CD4-positive, alpha-beta T cell treated with Interleukin-4 for 4 hours (primary cell): ENCODE measurements around the gene SLC5A9.
"Not testable (repeated sequence)": the region's sequence is repeated elsewhere in the genome, so short reads cannot be mapped to it uniquely, and the experiment has no call there.

ENCODE experiments used
- DNase-seq: peaks from one replicate; pipeline ENCODE4 v3.0.0-alpha.2; 2020

SLC5A9 gene

GRCh38 chr1:48222501-48223242 is at the start of gene SLC5A9:
Gene SLC5A9, plus strand, starts transcription at chr1:48222716. Its CDS starts 21 bp downstream, at chr1:48222737.
- no peak for DNase-seq

DNA sequence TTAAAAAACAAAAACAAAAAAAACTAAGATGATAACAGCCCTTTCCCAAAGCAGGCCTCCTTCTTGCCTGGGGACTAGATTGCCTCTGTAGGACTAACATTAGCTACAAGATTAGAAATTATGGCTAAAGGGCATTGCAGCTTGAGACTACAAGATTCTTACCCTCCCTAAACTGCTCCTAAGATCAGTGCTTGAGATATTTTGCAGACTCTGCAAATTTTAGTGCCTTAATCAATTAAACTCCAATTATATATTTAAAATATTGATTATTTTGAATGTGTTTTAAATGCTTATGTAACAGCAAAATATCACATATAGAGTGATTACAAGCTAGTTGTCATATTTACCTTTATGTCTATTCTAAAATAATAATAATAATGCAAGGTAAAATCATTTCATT is 47.4 kb upstream of the SLC5A9 start:
- DNase-seq = no peak

DNA sequence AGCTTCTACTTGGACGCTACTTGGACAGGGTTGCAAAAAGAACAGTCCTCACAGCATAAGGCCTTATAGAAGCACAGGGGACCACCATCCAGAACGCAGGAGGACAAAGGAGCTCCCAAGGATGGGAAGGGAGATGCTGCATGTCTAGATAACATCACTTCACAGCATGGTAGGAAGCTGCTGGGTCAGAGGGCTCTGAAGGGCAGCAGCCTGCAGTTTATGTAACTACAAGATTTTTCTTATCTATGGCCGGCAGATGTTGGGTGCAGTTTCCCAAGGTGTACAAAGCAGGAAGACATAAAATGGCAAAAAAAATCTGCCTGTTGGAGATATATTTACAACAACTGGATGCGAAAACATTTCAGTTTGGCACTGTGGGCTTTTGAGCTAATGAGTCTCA is 45.3 kb upstream of the SLC5A9 start:
- DNase-seq = no peak

GRCh38 chr1:48181669-48182367 is 40.7 kb upstream of the SLC5A9 start:
- no peak for DNase-seq

DNA sequence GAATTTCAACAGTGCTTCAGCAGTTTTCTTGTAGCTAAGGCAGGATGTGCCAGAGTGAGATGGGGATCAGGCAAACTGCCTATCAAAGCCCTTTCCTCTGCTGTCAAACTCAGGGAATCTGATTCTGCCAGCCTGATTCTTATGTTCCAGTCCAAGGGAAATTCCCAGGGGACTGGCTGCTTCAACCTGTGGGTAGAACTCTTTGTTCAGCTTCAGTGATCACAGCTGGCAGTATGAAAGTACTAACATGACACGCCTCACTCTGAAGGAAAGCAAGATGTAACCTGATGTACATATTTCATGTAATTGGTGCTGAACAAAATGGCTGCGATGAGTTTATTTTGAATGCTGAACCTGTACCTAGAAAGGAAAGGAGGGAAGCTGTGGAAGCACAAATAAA is 40.1 kb upstream of the SLC5A9 start:
- no peak for DNase-seq

GRCh38 chr1:48186306-48186839 is 36.1 kb upstream of the SLC5A9 start:
- no peak for DNase-seq

DNA sequence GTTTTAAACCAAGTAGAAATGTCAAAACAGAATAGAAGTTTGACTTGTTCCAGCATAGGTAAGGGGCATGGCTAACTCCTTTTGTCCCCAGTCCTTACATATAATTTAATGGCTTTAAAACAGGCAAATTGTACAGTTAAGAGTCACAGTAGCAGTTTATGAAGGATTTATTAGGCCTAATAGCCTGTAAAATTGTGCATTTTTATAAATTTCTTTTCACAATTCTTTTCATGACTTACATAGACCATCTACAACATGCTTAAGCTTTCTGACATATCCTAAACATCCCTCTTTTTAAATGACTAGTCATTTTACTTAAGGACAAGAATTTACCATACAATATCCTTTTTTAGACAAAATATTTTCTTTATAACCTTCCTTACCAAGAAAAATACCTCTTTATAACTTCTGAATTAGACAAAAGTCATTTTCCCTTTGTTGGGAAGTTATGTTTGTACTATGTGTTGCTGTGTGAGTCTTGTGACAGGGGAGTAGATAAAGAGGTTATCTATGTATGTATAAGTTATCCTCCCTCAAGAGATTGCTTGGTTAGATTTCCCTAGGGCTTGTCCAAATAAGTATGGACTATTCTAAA is 34.5 kb upstream of the SLC5A9 start:
- DNase-seq = no peak

GRCh38 chr1:48190881-48191280 is 31.6 kb upstream of the SLC5A9 start:
- no peak for DNase-seq

DNA sequence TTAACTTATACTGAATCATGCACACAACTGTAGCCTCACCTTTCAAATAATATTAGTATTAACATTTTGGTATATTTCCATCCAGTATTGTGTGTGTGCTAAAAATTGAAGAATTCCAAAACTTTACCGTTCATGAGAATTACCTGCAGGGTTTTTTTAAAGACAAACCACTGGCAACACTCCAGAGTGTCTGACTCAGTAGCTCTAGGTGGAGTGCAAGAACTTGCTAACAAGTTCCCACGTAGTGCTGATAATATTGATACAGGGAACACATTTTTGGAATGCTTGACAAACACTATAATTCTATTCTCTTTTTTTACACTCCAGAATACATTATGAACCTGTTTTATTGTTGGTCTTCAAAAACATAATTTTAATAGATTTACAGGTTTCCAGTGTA is 27.7 kb upstream of the SLC5A9 start:
- no peak for DNase-seq

DNA sequence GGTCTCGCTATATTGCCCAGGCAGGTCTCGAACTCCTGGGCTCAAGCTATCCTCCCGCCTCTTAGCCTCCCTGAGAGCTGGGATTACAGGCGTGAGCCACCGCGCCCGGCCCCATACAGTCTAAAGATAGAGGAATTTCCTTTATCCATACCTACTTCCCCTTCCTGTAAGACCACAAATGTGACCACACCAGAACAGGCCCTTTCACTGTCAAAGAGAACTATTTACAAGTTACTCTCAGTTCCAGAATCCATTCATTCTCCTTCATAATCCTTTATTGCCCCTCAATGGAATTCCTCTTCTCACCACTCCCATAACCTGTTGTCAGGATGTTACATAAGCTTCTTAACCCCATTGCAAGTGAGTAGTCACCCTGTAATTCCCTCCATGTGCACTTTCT is 26.3 kb upstream of the SLC5A9 start:
- no peak for DNase-seq

DNA sequence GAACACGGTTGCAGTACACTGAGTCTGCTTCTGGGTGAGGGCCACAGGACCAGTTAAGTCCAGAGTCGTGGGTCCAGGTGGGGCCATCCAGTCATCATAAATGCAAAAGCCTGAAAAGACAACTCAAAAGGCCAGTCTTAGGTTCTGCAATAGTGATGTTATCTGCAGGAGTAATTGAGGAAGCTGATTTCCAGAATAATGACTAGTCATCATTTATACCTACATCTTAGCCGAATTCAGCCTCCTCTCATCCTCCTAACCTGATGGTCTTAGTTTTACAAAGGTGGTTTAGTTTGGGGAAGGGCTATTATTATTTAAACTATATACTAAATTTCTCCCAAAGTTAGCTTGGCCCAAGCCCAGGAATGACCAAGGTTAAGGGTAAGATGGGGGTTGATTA is 23.5 kb upstream of the SLC5A9 start:
- DNase-seq = no peak

GRCh38 chr1:48200166-48200900 is 22.2 kb upstream of the SLC5A9 start:
- DNase-seq = no peak

- DNase-seq = peak; percentile 38
Observed at GRCh38 chr1:48202030-48202752, 20.3 kb upstream of the SLC5A9 start.

- DNase-seq = no peak
Observed at GRCh38 chr1:48203287-48203900, 19.1 kb upstream of the SLC5A9 start.

DNA sequence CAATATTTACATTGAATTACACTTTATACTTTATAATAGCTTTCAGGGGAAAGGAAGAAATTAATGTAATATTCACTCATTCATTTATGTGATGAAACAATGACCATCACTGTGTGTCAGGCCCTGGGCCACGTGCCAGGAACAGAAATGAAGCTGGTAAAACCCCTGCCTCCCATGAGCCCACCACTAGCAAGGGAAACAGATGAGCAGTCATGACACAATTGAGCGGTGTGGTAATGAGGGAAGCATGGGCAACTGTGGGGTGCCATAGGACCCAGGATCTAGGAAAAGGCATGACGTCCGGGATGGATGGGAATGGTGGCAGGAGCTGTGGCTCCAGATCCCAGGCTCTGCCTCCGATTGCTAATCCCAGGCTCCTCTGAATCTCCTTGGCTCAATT is 17.0 kb upstream of the SLC5A9 start:
- no peak for DNase-seq

GRCh38 chr1:48206371-48206770 is 16.1 kb upstream of the SLC5A9 start:
- DNase-seq = no peak

- DNase-seq = no peak
Observed at GRCh38 chr1:48207131-48207530, 15.4 kb upstream of the SLC5A9 start.

GRCh38 chr1:48207536-48208075 is 14.9 kb upstream of the SLC5A9 start:
- no peak for DNase-seq

DNA sequence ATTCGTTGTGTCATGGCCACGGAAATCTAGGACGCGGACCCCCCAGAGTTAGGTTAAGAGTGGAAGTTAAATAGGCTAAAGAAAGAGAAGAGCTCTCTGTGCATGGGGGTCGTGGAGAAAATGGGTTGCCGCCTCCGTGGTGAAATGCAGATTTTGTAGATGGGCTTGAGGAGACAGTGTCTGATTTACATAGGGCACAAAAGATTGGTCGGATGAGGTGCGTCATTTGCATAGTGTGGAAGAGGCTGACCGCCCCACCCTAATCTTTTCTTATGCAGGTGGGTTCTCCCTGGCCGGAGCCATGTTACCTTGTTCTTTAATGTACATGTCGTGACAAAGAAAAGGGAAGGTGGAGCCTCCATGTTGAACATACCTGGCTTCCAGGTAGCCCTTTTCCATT is 14.3 kb upstream of the SLC5A9 start:
- no peak for DNase-seq

DNA sequence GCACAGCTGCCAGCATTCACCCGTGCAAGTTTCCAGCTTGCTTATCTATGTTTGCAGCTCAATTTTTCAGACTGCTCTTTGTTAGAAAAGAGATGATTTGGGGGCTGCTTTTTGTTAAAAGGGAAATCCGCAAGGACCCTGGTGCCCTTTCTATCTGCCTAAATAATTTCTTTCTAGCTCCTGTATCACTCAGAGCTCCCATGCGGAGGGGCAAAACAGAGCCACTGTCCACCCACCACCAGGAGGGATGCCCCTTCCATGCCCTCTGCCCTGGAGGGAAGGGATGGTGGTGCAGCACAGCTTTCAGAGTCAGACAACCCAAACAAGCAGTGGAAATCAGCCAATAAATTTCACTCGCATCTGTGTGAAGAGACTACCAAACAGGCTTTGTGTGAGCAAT is 13.9 kb upstream of the SLC5A9 start:
- no peak for DNase-seq

DNA sequence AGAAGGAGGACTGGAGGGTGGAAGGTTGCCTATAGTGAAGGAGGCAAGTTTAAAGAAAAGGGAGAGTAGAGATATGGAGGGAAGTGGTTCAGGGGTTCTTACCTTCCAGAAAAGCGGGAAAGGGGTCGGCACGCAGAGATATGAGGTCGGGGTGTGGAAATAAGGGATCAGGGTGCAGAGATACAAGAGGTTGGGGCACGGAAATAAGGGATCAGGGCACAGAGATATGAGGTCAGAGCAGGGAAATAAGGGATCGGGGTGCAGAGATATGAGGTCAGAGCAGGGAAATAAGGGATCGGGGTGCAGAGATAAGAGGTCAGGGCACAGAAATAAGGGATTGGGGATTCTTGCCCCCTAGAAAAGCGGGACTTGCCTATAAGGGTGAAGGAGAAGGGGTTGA is 9.1 kb upstream of the SLC5A9 start:
- DNase-seq = not testable (repeated sequence)

DNA sequence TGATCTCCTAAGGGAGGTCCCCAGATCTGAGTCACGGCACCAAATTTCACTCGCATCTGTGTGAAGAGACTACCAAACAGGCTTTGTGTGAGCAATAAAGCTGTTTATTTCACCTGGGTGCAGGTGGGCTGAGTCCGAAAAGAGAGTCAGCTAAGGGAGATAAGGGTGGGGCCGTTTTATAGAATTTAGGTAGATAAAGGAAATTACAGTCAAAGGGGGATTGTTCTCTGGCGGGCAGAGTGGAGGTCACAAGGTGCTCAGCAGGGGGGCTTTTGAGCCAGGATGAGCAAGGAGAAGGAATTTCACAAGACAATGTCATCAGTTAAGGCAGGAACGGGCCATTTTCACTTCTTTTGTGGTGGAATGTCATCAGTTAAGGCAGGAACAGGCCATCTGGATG is 8.2 kb upstream of the SLC5A9 start:
- DNase-seq = not testable (repeated sequence)
